K562 (cell line): Measurements from ENCODE around the gene LPIN1. TPM values are rescaled to one million over a fixed set of nuclear protein-coding genes. Genes with fewer than 3 reads are reported as not detected.

Source experiments
- ELF1 ChIP-seq: fragments of 200-800 bp; sonication (Bioruptor generic); IDR thresholded peaks from 2 replicates; pipeline ENCODE4 v1.6.1; 2016; ENCODE audit warnings: missing genetic modification characterization, missing compliant biosample characterization
- FIP1L1 ChIP-seq: fragments of 200-400 bp; formaldehyde crosslinking; IDR thresholded peaks from 2 replicates; pipeline ENCODE4 v1.6.1; 2018; ENCODE audit warnings: mild to moderate bottlenecking, low read depth, low read length; ENCODE audit not compliant: poor library complexity, severe bottlenecking
- FOXP4 ChIP-seq: sonication (generic); formaldehyde crosslinking; IDR thresholded peaks from 2 replicates; pipeline ENCODE4 v1.8.0; 2022; ENCODE audit warnings: mild to moderate bottlenecking, missing genetic modification reagents, borderline replicate concordance
- TFAM ChIP-seq: fragments of 250-450 bp; sonication (Bioruptor Pico); conservative IDR thresholded peaks from 2 replicates; pipeline ENCODE4 v1.5.0; 2021; ENCODE audit warnings: mild to moderate bottlenecking, moderate library complexity
- XRCC3 ChIP-seq: fragments of 450-650 bp; IDR thresholded peaks from 2 replicates; pipeline ENCODE4 v1.6.1; 2017; ENCODE audit warnings: mild to moderate bottlenecking, moderate library complexity
- ZBTB49 ChIP-seq: sonication (generic); formaldehyde crosslinking; IDR thresholded peaks from 2 replicates; pipeline ENCODE4 v1.8.0; 2022; ENCODE audit warnings: missing genetic modification reagents, mild to moderate bottlenecking, borderline replicate concordance
- ZHX1 ChIP-seq: fragments of 150-350 bp; conservative IDR thresholded peaks from 2 replicates; pipeline ENCODE4 v1.6.1; 2014; ENCODE audit warnings: low read length
- ZMIZ1 ChIP-seq, 2 experiments: fragments of 150-350 bp in 1 of 2; IDR thresholded peaks; 2 replicates each; pipeline ENCODE4 v1.6.1; 2012 to 2016; ENCODE audit warnings: low read depth in 2 of 2, low read length in 2 of 2, mild to moderate bottlenecking in 1 of 2, moderate library complexity in 1 of 2
- ZNF316 ChIP-seq: fragments of 450-650 bp; IDR thresholded peaks from 2 replicates; pipeline ENCODE4 v1.6.1; 2016
- polyA plus RNA-seq, 8 experiments: library from polyadenylated mRNA; depleted of rRNA in 4 of 8; stranded (reverse) in 5 of 8; unstranded in 3 of 8; fragments of >200 nt; fragmentation: Nextera tagmentation in 2 of 8; fragmentation: Illumina TruSeq in 1 of 8; extraction: Ambion mirVana in 2 of 8; extraction: Trizol in 1 of 8; gene quantifications; 2 replicates each; pipeline versions ENCODE4 v1.2.1 to v1.2.3, GENCODE V29; 2011 to 2014; ENCODE audit warnings: inconsistent platforms in 1 of 8, missing spikeins in 1 of 8
- total RNA-seq, 7 experiments: library from RNA; depleted of rRNA in 6 of 7; stranded (reverse); fragments of >200 nt in 6 of 7; fragmentation: Illumina TruSeq in 2 of 7; extraction: Trizol in 2 of 7; gene quantifications; 2 replicates each; pipeline versions ENCODE4 v1.2.1 to v1.2.3, GENCODE V29; 2011 to 2021; ENCODE audit warnings: low replicate concordance in 1 of 7

Gene LPIN1
- total and polyA plus RNA-seq, 9 of the 15 experiments (the other 6 are each of a cell fraction or from before 2014, with no cell fraction given), result 9.2 to 84.0 (median 27.8) TPM

GRCh38 chr2:11813951-11814350 lies 67.5 kb downstream of the LPIN1 start (continued):
- TF ChIP-seq ZHX1, result no peak
- no peak for TF ChIP-seq XRCC3
- TF ChIP-seq TFAM (CRISPR knock-in tag), result no peak
- no peak for TF ChIP-seq ZMIZ1 (IDR thresholded peaks at IDR 0.05; ENCODE audit: low read depth in 2 of 2, low read length in 2 of 2)
- TF ChIP-seq FOXP4, result no peak
- no peak for TF ChIP-seq ELF1 (tag)
- no peak for TF ChIP-seq ZBTB49 (CRISPR knock-in tag)
- no peak for TF ChIP-seq ZNF316
- TF ChIP-seq FIP1L1, result no peak
